MM.1S (cell line): Measurements from ENCODE around the gene SLC51B.

ENCODE experiments used
- DNase-seq: peaks from one replicate; pipeline ENCODE4 v3.0.0-alpha.2; 2015
- H2AFZ ChIP-seq: fragments of 300-600 bp; sonication (generic); 2 replicates; pipeline ENCODE4 v1.6.0; 2016; ENCODE audit warnings: antibody characterized with exemption, low read length
- H3F3A ChIP-seq: fragments of 300-600 bp; sonication (generic); 2 replicates; pipeline ENCODE4 v1.6.1; 2016; ENCODE audit warnings: mild to moderate bottlenecking, antibody characterized with exemption, low read length, moderate library complexity, mixed read lengths; ENCODE audit not compliant: insufficient read depth
- H3K27ac ChIP-seq: fragments of 300-600 bp; sonication (generic); 2 replicates; pipeline ENCODE4 v1.5.1; 2016; ENCODE audit warnings: mild to moderate bottlenecking, low read length
- H3K27me3 ChIP-seq: fragments of 300-600 bp; sonication (generic); replicated peaks from 2 replicates; pipeline ENCODE4 v1.6.0; 2016; ENCODE audit warnings: low read length; ENCODE audit not compliant: insufficient read depth
- H3K36me3 ChIP-seq: fragments of 300-600 bp; sonication (generic); replicated peaks from 2 replicates; pipeline ENCODE4 v1.6.1; 2016; ENCODE audit warnings: mild to moderate bottlenecking, low read length, mixed read lengths; ENCODE audit not compliant: insufficient read depth
- H3K4me1 ChIP-seq: fragments of 300-600 bp; sonication (generic); 2 replicates; pipeline ENCODE4 v1.6.1; 2016; ENCODE audit warnings: low read length, mixed read lengths
- H3K4me2 ChIP-seq: fragments of 300-600 bp; sonication (generic); 2 replicates; pipeline ENCODE4 v1.6.0; 2016; ENCODE audit warnings: low read depth, low read length
- H3K4me3 ChIP-seq: fragments of 300-600 bp; sonication (generic); 2 replicates; pipeline ENCODE4 v1.5.1; 2016; ENCODE audit warnings: low read length, mixed read lengths
- H3K79me2 ChIP-seq: fragments of 300-600 bp; sonication (generic); 2 replicates; pipeline ENCODE4 v1.6.1; 2016; ENCODE audit warnings: mixed run types, low read length, mixed read lengths
- H3K9ac ChIP-seq: fragments of 300-600 bp; sonication (generic); 2 replicates; pipeline ENCODE4 v1.6.1; 2016; ENCODE audit warnings: low read length, mixed read lengths
- H3K9me2 ChIP-seq: fragments of 300-600 bp; sonication (generic); replicated peaks from 2 replicates; pipeline ENCODE4 v1.6.1; 2016; ENCODE audit warnings: mild to moderate bottlenecking, low read length, mixed read lengths; ENCODE audit not compliant: insufficient read depth
- H3K9me3 ChIP-seq: fragments of 300-600 bp; sonication (generic); replicated peaks from 2 replicates; pipeline ENCODE4 v1.6.1; 2016; ENCODE audit warnings: mild to moderate bottlenecking, low read length, mixed read lengths; ENCODE audit not compliant: insufficient read depth
- H4K20me1 ChIP-seq: fragments of 300-600 bp; sonication (generic); 2 replicates; pipeline ENCODE4 v1.6.1; 2016; ENCODE audit warnings: mild to moderate bottlenecking, low read length, moderate library complexity, mixed read lengths; ENCODE audit not compliant: insufficient read depth
- EZH2 ChIP-seq: fragments of 300-600 bp; sonication (generic); optimal IDR thresholded peaks from 2 replicates; pipeline ENCODE3; 2017; ENCODE audit warnings: low read depth, mild to moderate bottlenecking, antibody characterized with exemption, low read length, mixed read lengths
- EZH2phosphoT487 ChIP-seq: fragments of 300-600 bp; sonication (generic); IDR thresholded peaks from 2 replicates; pipeline ENCODE4 v1.6.1; 2018; ENCODE audit warnings: antibody characterized with exemption, low read length
- TF ChIP-seq, protein P1 (sequence below): fragments of 300-600 bp; sonication (generic); IDR thresholded peaks from 2 replicates; pipeline ENCODE4 v1.5.1; 2016; ENCODE audit warnings: antibody characterized with exemption, low read length, mixed read lengths

The SLC51B gene

GRCh38 chr15:65082303-65082953 lies 37.2 kb downstream of the SLC51B start:
- H3K9me2 ChIP-seq, result no peaks in the 10 kb centered on the region
- H3K9ac ChIP-seq, result no peak overlapping the region
- no peaks in the 10 kb centered on the region for H3K9me3 ChIP-seq
- no peaks in the 10 kb centered on the region for H3K36me3 ChIP-seq
- no peaks in the 10 kb centered on the region for H3F3A ChIP-seq
- no peak overlapping the region for H2AFZ ChIP-seq
- DNase-seq, result no peak
- 0 out of 2 replicates have a peak, but pooled peaks cover 3% of the 10 kb centered on the region for H3K27me3 ChIP-seq
- TF ChIP-seq, protein P1, sequence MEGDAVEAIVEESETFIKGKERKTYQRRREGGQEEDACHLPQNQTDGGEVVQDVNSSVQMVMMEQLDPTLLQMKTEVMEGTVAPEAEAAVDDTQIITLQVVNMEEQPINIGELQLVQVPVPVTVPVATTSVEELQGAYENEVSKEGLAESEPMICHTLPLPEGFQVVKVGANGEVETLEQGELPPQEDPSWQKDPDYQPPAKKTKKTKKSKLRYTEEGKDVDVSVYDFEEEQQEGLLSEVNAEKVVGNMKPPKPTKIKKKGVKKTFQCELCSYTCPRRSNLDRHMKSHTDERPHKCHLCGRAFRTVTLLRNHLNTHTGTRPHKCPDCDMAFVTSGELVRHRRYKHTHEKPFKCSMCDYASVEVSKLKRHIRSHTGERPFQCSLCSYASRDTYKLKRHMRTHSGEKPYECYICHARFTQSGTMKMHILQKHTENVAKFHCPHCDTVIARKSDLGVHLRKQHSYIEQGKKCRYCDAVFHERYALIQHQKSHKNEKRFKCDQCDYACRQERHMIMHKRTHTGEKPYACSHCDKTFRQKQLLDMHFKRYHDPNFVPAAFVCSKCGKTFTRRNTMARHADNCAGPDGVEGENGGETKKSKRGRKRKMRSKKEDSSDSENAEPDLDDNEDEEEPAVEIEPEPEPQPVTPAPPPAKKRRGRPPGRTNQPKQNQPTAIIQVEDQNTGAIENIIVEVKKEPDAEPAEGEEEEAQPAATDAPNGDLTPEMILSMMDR, result no peak
- TF ChIP-seq EZH2phosphoT487, result no peak
- no peak for TF ChIP-seq EZH2
- no peak overlapping the region for H3K4me2 ChIP-seq
- H3K79me2 ChIP-seq, result no peaks in the 10 kb centered on the region
- no peaks in the 10 kb centered on the region for H4K20me1 ChIP-seq
- no peak overlapping the region for H3K4me3 ChIP-seq
- no peaks in the 10 kb centered on the region for H3K4me1 ChIP-seq
- no peak overlapping the region for H3K27ac ChIP-seq

DNA sequence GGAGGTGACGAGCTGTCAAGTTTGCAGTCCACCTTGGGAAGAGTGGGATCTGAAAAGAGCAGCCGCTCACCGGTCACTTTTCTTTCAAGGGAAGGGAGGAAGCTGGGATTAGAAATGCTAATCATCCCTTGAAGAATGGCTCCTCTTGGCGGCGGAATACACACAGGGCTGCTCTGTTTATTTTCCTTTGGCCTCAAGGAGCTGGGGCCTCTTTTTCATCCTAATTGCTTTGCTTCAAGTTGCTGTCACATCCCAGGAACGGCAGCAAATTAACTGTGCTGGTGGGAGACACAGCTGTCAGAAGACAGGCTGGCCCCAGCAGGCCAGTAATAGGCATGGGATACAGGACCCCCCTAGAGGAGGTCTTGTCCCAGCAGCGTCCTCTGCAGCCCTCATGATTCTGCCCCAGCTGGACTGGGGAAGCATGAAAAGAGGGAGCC lies 38.1 kb downstream of the SLC51B start:
- Histone ChIP-seq H3K79me2 (no peaks in the 10 kb centered on the region), H3K4me2 (no peak overlapping the region), H3K9me2 (no peaks in the 10 kb centered on the region), H4K20me1 (no peaks in the 10 kb centered on the region), H3K9me3 (no peaks in the 10 kb centered on the region), H3K4me3 (no peak overlapping the region), H3F3A (no peaks in the 10 kb centered on the region), H2AFZ (no peak overlapping the region), H3K27me3 (0 out of 2 replicates have a peak, but pooled peaks cover 3% of the 10 kb centered on the region), H3K36me3 (no peaks in the 10 kb centered on the region), H3K9ac (no peak overlapping the region), H3K27ac (no peak overlapping the region), H3K4me1 (no peaks in the 10 kb centered on the region)
- no peak for DNase-seq
- TF ChIP-seq, protein P1, result no peak
- no peak for TF ChIP-seq EZH2phosphoT487
- no peak for TF ChIP-seq EZH2

GRCh38 chr15:65084500-65085206 lies 39.5 kb downstream of the SLC51B start:
- Histone ChIP-seq H3K9ac (no peak overlapping the region), H3K4me3 (no peak overlapping the region), H3K27me3 (0 out of 2 replicates have a peak, but pooled peaks cover 3% of the 10 kb centered on the region), H3K27ac (no peak overlapping the region), H2AFZ (no peak overlapping the region), H3K9me3 (no peaks in the 10 kb centered on the region), H3K4me1 (no peaks in the 10 kb centered on the region), H4K20me1 (no peaks in the 10 kb centered on the region), H3K9me2 (no peaks in the 10 kb centered on the region), H3K79me2 (no peaks in the 10 kb centered on the region), H3K36me3 (no peaks in the 10 kb centered on the region), H3F3A (no peaks in the 10 kb centered on the region), H3K4me2 (no peak overlapping the region)
- TF ChIP-seq EZH2 (no peak), EZH2phosphoT487 (no peak)
- TF ChIP-seq, protein P1, result no peak
- DNase-seq, result no peak
